Measurements from ENCODE around the gene CACFD1.

CACFD1 gene

DNA sequence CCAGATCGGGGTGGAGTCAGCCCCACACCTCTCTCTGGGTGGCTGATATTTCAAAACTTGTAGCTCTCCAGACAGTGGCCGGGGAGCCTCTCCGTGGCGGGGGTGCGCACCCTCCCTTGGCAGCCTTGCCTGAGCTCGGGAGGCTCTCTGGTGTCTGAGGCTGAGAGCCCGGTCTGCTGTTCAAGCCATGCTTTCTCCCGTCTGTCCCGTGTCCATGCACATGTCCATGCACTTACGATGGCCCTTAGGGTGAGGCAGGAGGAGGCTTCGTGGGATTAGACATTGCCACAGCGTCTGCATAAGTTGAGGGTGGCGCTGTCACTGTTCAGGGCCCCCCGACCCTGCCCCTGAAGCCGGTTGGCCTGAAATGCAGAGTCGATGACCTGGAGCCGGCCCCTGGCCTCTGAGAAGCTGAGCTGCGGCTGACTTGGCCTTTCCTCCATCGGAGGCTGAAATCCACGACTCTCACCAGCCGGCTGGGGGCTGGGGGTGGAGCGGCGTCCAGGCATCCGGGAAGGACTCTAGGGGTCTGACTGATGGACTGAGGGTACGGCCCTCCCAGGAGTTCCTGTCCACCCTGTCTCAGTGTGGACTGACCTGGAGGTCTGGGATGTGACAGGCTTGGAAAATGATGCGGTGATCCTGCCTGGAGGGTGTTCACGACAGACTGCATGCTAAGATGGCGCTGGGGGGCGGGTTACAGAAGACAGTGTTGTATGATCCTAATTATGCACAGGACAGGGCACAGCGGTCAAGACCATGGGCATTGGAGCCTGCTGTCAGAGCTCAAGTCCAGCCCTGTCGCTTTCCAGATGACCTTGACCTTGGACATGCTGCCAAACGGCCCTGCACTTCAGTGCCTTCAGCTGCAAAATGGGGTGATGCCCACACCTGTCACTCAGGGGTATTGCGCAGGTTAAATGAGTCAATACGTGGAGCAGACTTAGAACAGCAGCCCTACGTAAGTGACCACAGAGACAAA, 37.4 kb downstream of the CACFD1 start:
- DNase-seq (ENCODE audit: low spot score) = no peak
- no peak for FAIRE-seq

- FAIRE-seq (no peak), DNase-seq (ENCODE audit: low spot score) (no peak)
Measured at GRCh38 chr9:133499132-133499891, 39.5 kb downstream of the CACFD1 start.

DNA sequence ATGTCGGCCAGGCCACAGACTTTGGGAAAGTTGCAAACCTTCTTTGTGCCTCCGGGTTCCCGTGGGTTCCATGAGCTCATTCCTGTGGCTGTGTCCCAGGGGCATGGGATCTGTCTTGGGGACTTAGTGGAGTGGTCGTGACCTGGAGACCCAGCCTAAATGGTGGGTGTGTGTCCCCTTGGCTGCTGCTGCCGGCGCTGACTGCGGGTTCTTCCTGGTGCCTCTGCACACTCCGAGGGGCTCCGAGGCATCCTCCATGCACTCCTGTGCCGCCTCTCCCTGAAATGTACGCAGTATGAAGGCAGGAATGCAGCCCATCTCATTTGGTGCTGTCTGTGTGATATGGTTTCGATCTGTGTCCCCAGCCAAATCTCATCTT, 40.1 kb downstream of the CACFD1 start:
- no peak for DNase-seq (ENCODE audit: low spot score)
- FAIRE-seq = no peak

GRCh38 chr9:133502112-133502511, 42.3 kb downstream of the CACFD1 start:
- no peak for FAIRE-seq
- DNase-seq (ENCODE audit: low spot score) = no peak

GRCh38 chr9:133505186-133505830, 45.5 kb downstream of the CACFD1 start:
- no peak for FAIRE-seq
- no peak for DNase-seq (ENCODE audit: low spot score)

- DNase-seq (ENCODE audit: low spot score) (no peak), FAIRE-seq (no peak)
Measured at GRCh38 chr9:133505901-133506652, 46.3 kb downstream of the CACFD1 start.

DNA sequence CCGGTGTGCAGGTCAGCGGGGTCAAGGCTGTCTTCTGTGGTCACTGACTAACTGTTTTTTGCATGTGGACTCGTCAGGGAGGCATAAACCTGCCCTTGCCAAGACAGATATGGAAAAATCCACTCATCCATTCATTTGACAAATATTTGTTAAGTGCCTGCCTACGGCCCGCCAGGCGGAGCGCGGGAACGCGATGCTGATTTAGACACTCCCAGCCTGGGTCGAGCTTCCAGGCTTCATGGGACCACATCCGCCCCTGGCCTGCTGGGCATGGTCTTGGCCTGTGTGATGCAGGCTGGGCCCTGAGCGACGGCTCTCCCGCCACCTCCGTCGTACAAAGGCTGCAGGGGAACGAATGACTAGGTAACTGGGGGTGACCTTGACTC, 46.9 kb downstream of the CACFD1 start:
- DNase-seq (ENCODE audit: low spot score) = no peak
- FAIRE-seq = no peak

- FAIRE-seq = no peak
- DNase-seq (ENCODE audit: low spot score) = no peak
Measured at GRCh38 chr9:133507246-133507965, 47.6 kb downstream of the CACFD1 start.

DNA sequence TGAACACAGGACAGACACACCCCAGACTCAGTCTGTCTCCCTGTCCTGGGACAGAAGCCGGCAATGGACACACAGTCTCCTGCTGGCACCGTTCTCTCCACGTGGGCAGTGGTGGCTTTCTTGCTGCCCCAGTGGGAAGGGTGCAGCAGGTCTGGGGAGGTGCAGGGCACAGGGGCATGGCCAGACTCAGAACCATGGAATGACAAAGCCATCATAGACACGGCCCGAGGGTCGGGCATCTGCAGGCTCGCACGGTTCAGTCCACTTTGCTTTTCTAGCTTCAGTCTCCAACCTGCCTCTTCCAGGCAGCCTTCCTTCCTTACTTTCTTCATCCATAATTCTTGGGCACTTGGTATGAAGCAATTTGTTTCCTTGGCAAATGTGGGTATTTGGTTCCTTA, 48.3 kb downstream of the CACFD1 start:
- no peak for FAIRE-seq
- no peak for DNase-seq (ENCODE audit: low spot score)

GRCh38 chr9:133509179-133510083, 49.7 kb downstream of the CACFD1 start:
- no peak for FAIRE-seq
- peak; percentile 52 for DNase-seq (ENCODE audit: low spot score)

- DNase-seq (ENCODE audit: low spot score) (no peak), FAIRE-seq (no peak)
Measured at GRCh38 chr9:133510926-133511505, 51.2 kb downstream of the CACFD1 start.

DNA sequence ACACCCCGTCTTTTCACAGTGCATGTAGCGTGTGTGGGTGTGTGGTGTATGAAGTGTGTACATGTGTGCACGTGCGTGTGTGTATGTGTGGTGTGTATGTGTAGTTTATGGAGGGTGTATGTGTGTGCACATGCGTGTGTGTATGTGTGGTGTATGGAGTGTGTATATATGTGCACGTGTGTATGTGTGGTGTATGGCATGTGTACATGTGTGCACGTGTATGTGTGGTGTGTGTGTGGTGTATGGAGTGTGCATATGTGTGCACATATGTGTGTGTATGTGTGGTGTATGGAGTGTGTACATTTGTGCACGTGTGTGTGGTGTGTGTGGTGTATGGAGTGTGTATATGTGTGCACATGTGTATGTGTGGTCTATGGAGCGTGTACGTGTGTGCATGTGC, 51.8 kb downstream of the CACFD1 start:
- no peak for FAIRE-seq

DNA sequence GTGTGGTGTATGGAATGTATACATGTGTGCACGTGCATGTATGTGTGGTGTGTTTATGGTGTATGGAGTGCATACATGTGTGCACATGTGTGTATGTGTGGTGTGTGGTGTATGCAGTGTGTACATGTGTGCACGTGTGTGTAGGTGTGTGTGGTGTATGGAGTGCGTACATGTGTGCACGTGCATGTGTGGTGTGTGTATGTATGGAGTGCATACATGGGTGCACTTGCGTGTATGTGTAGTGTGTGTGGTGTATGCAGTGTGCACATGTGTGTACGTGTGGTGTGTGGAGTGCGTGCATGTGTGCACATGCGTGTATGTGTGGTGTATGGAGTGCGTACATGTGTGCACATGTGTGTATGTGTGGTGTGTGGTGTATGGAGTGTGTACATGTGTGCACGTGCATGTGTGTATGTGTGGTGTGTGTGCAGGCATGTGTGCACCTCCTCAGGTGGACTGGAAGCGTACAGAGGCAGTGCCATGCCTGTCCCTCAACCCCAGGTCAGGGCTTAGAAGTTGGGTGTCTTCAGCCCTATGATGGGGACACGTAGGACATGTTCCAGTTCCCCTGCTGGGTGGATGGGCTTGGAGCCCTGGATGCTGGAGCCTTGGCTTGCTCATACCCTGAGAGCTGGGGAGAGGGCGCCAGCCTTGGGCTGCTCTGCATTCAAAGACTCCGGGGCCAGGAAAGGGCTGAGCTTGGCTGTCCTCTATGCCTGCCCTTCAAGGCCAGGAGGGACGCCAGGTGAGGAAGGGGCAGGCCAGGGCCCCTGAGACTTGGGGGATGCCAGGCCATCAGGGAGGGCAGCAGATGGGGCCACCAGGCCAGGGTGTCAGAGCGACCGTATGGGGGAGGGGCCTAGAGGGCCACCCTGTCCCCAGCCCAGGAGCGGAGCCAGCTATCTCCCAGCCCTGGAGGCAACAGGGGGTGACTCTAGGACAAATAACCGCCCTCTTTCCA, 52.8 kb downstream of the CACFD1 start:
- no peak for DNase-seq (ENCODE audit: low spot score)
- peak; percentile 99 for FAIRE-seq

More for the DNA sequence above, 51.8 kb downstream of the CACFD1 start:
- no peak for DNase-seq (ENCODE audit: low spot score)

GRCh38 chr9:133513214-133514100, 53.7 kb downstream of the CACFD1 start:
- FAIRE-seq = no peak
- DNase-seq (ENCODE audit: low spot score) = no peak

- DNase-seq (ENCODE audit: low spot score) = no peak
Measured at GRCh38 chr9:133514460-133515239, 54.9 kb downstream of the CACFD1 start.

GRCh38 chr9:133515240-133515610, 55.4 kb downstream of the CACFD1 start:
- no peak for DNase-seq (ENCODE audit: low spot score)
- FAIRE-seq = no peak

More at GRCh38 chr9:133514460-133515239, 54.9 kb downstream of the CACFD1 start:
- FAIRE-seq = no peak

All from urothelium cell line (cell line).